Hematopoietic multipotent progenitor cell treated with erythropoietin and hydrocortisone succinate and interleukin-3 and kit ligand, for 17 days (in vitro differentiated cells): ENCODE data around the gene GTF3C5.
"Not testable (repeated sequence)": the region's sequence is repeated elsewhere in the genome, so short reads cannot be mapped to it uniquely, and the experiment has no call there.

ENCODE experiments used
- DNase-seq: peaks from one replicate; pipeline ENCODE4 v3.0.0-alpha.2; 2015; ENCODE audit warnings: low spot score

GTF3C5 gene

GRCh38 chr9:133094351-133094750, 63.6 kb downstream of the GTF3C5 start:
- not testable (repeated sequence) for DNase-seq

- DNase-seq: no peak
Measured at GRCh38 chr9:133094842-133095393, 64.1 kb downstream of the GTF3C5 start.

GRCh38 chr9:133098104-133098754, 67.4 kb downstream of the GTF3C5 start:
- DNase-seq: no peak

GRCh38 chr9:133098871-133099270, 68.1 kb downstream of the GTF3C5 start:
- DNase-seq: no peak

GRCh38 chr9:133099726-133100505, 69.1 kb downstream of the GTF3C5 start:
- DNase-seq: no peak

GRCh38 chr9:133100506-133101355, 69.9 kb downstream of the GTF3C5 start:
- no peak for DNase-seq

GRCh38 chr9:133101356-133102189, 70.8 kb downstream of the GTF3C5 start:
- no peak for DNase-seq

GRCh38 chr9:133102190-133103021, 71.6 kb downstream of the GTF3C5 start:
- no peak for DNase-seq

GRCh38 chr9:133103183-133103986, 72.6 kb downstream of the GTF3C5 start:
- DNase-seq: peak; percentile 79

GRCh38 chr9:133103987-133104505, 73.2 kb downstream of the GTF3C5 start:
- no peak for DNase-seq

GRCh38 chr9:133104718-133105460, 74.1 kb downstream of the GTF3C5 start:
- no peak for DNase-seq

GRCh38 chr9:133105461-133105770, 74.6 kb downstream of the GTF3C5 start:
- no peak for DNase-seq

- DNase-seq: no peak
Measured at GRCh38 chr9:133106511-133107244, 75.9 kb downstream of the GTF3C5 start.

- no peak for DNase-seq
Measured at GRCh38 chr9:133107245-133107722, 76.5 kb downstream of the GTF3C5 start.
